Lower lobe of right lung (tissue), 2 donors: ENCODE data around the gene FAM120B. TPM values are rescaled to one million over a fixed set of nuclear protein-coding genes. Genes with fewer than 3 reads are reported as not detected.

Experiments
- ATAC-seq, 2 donors: fragments of 200-7000 bp; cut with Tn5 transposase; one replicate each; pipeline ENCODE4 v1.9.1; 2020 to 2022; ENCODE audit warnings: mild to moderate bottlenecking in 2 of 2, moderate library complexity in 2 of 2
- DNase-seq: peaks from one replicate; pipeline ENCODE4 v3.0.0-alpha.2; 2020
- H3K27ac ChIP-seq: fragments of 200-600 bp; one replicate; pipeline ENCODE4 v1.8.0; 2022
- H3K27me3 ChIP-seq: fragments of 200-600 bp; one replicate; pipeline ENCODE4 v1.8.0; 2022; ENCODE audit warnings: low read depth
- H3K36me3 ChIP-seq: fragments of 200-600 bp; one replicate; pipeline ENCODE4 v1.8.0; 2022; ENCODE audit warnings: mild to moderate bottlenecking
- H3K4me1 ChIP-seq: fragments of 200-600 bp; one replicate; pipeline ENCODE4 v1.8.0; 2022
- H3K4me3 ChIP-seq: fragments of 200-600 bp; one replicate; pipeline ENCODE4 v1.8.0; 2022; ENCODE audit warnings: mild to moderate bottlenecking
- H3K9me3 ChIP-seq: fragments of 200-600 bp; one replicate; pipeline ENCODE4 v1.8.0; 2022
- intact Hi-C: fragments of 100-400 bp; cut with DNase I; formaldehyde crosslinking; loops from one replicate; pipeline ENCODE4 v1.11.0; 2022
- total RNA-seq: library from RNA; stranded (reverse); fragmentation: NEBNext Ultra II Directional; extraction: Animal tissue kit (Norgen Biotek cat#: 25700); gene quantifications from one replicate; pipeline ENCODE4 v1.2.1, GENCODE V29; 2021
- TF ChIP-seq, protein P1 (sequence below): fragments of 200-600 bp; IDR thresholded peaks from one replicate; pipeline ENCODE4 v1.8.0; 2022; ENCODE audit warnings: antibody characterized with exemption, mild to moderate bottlenecking
- donor health status: DM: no; HTN: yes; CAD: no; lungs with severe emphysema.

The FAM120B gene
- total RNA-seq, 1 donor from 2014 or later: 29.0 TPM

DNA sequence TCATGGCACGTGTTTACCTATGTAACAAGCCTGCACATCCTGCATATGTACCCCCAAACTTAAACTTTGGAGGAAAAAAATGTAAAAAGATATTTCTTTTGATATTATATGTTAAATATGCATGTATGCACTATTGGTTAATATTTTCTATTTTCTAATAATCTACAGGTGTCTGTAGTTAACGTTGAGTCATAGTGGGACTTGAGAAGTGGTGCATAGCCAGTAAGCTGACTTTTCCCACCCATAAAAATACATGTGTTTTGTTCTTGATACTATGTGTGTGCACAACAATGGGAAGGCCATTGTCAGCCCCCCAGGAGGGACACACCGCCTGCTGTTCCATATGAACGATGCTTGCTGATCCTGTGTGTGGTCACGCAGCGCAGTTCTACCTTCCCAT is 49.1 kb downstream of the FAM120B start:
- ATAC-seq (no peak), DNase-seq (no peak)
- peaks cover 6% of the 10 kb centered on the region for H3K4me1 ChIP-seq
- H3K36me3 ChIP-seq: peaks cover 49% of the 10 kb centered on the region
- H3K4me3 ChIP-seq: no peak overlapping the region
- intact Hi-C loops: no loop called here
- H3K9me3 ChIP-seq: no peaks in the 10 kb centered on the region
- H3K27ac ChIP-seq: no peak overlapping the region
- H3K27me3 ChIP-seq: no peaks in the 10 kb centered on the region
- TF ChIP-seq, protein P1, sequence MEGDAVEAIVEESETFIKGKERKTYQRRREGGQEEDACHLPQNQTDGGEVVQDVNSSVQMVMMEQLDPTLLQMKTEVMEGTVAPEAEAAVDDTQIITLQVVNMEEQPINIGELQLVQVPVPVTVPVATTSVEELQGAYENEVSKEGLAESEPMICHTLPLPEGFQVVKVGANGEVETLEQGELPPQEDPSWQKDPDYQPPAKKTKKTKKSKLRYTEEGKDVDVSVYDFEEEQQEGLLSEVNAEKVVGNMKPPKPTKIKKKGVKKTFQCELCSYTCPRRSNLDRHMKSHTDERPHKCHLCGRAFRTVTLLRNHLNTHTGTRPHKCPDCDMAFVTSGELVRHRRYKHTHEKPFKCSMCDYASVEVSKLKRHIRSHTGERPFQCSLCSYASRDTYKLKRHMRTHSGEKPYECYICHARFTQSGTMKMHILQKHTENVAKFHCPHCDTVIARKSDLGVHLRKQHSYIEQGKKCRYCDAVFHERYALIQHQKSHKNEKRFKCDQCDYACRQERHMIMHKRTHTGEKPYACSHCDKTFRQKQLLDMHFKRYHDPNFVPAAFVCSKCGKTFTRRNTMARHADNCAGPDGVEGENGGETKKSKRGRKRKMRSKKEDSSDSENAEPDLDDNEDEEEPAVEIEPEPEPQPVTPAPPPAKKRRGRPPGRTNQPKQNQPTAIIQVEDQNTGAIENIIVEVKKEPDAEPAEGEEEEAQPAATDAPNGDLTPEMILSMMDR: no peak

DNA sequence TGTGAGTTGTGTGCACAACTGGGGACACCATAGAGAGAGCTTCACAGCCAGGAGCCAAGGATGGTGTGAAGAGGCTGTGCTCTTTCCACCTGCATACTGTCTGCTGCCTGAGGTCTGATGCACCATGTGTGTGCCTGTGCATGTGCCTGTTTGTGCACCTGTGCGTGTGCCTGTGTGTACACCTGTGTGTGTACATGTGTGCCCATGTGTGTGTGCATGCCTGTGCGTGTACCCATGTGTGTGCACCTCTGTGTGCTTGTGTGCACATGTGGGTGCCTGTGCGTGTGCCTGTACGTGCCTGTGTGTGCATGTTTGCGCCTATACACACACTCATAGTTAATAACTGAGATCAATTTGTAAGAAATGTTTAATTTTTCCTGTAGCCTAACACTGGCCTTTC is 51.3 kb downstream of the FAM120B start:
- Histone ChIP-seq H3K9me3 (no peaks in the 10 kb centered on the region), H3K4me1 (peaks cover 6% of the 10 kb centered on the region), H3K27ac (no peak overlapping the region), H3K27me3 (no peaks in the 10 kb centered on the region), H3K36me3 (peaks cover 63% of the 10 kb centered on the region), H3K4me3 (no peak overlapping the region)
- ATAC-seq (peak; percentile 19 to 43), DNase-seq (no peak)
- intact Hi-C loops: no loop called here
- TF ChIP-seq, protein P1: no peak

DNA sequence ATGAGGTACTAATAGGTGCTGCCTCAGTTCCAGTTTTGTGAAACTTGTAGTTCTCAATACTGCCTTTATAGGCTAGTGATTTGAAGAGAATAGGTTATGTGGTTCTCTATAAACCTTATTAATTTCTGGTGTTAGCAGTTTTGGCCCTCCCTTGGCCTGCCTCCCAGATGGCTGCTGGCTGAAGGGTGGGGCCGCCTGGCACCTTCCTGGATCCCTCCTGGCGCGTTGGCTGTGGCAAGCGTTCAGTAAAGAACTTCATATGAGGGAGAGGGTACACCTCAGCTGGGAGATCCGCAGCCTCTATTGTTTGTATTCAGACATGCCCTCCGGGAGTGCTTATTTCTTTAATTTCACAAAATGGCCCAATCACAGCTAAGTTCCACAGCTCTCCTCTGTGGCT is 51.9 kb downstream of the FAM120B start:
- H3K36me3 ChIP-seq: peaks cover 70% of the 10 kb centered on the region
- H3K4me1 ChIP-seq: peaks cover 6% of the 10 kb centered on the region
- no peak overlapping the region for H3K27ac ChIP-seq
- DNase-seq (no peak), ATAC-seq (no peak)
- no peak overlapping the region for H3K4me3 ChIP-seq
- TF ChIP-seq, protein P1: no peak
- intact Hi-C loops: no loop called here
- H3K9me3 ChIP-seq: no peaks in the 10 kb centered on the region
- no peaks in the 10 kb centered on the region for H3K27me3 ChIP-seq

DNA sequence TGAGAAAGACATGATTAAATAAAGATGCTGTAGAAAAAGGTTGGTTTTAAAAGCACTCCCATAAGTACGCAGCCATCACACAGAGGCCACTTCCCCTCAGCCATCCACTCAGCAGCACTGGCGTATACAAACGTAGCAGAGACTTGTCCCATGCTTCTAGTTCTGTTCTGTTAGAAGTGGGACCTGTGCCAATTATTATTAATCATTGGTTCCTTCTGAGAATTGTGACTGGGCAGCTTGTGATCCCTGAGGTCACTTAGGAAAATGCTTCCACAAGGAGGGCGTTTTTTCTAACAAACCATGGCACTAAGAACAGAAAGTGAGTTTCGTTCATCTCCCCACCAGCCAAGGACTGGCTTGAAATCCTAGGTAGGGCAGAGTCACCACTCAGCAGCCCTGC is 53.9 kb downstream of the FAM120B start:
- peaks cover 88% of the 10 kb centered on the region for H3K36me3 ChIP-seq
- H3K4me3 ChIP-seq: no peak overlapping the region
- DNase-seq (no peak), ATAC-seq (no peak)
- TF ChIP-seq, protein P1: no peak
- H3K27ac ChIP-seq: no peak overlapping the region
- no peaks in the 10 kb centered on the region for H3K9me3 ChIP-seq
- intact Hi-C loops: no loop called here
- H3K27me3 ChIP-seq: no peaks in the 10 kb centered on the region
- peaks cover 6% of the 10 kb centered on the region for H3K4me1 ChIP-seq

DNA sequence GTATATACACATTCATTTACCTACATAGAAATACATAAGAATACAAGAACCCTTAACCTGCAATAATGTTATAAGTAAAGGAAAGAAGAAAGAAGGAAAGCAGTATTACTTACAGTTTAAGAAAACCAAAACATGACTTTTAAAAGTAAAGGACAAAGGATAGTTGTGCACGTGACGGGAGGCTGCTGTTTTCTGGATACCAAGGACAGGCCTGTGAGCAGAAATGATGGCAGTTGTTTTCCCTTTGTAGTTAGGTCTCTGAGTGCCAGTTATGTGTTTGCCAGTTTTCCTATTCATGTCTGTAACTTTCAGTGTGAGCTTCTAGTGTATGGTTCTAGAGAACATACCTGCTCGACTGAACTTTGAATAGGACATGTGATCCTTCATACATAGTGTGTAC is 54.8 kb downstream of the FAM120B start:
- Histone ChIP-seq H3K4me3 (no peak overlapping the region), H3K4me1 (peaks cover 6% of the 10 kb centered on the region), H3K36me3 (peaks cover 95% of the 10 kb centered on the region), H3K27ac (no peak overlapping the region), H3K9me3 (no peaks in the 10 kb centered on the region), H3K27me3 (no peaks in the 10 kb centered on the region)
- DNase-seq (no peak), ATAC-seq (no peak)
- TF ChIP-seq, protein P1: no peak
- intact Hi-C loops: no loop called here

DNA sequence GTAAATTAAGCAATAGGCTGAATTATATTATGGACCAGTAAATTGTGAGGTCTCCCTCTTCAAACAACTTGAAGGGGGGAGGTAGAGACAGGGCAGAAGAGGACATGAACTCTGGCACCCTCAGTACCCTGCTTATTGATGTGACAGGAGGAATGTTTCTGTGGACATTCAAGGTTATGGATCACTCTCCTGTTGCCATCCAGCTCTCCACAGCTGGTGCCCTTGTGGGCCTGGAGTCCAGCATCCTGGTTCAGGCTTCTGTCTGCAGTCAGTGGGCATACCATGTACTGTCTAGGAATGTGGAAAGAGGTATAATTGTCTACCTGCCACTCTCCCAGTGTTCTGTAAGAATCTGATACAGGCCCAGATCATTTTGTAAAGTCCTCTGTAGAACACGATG is 55.6 kb downstream of the FAM120B start:
- no peak for DNase-seq
- Histone ChIP-seq H3K9me3 (no peaks in the 10 kb centered on the region), H3K27me3 (no peaks in the 10 kb centered on the region), H3K36me3 (peaks cover 93% of the 10 kb centered on the region), H3K4me3 (no peak overlapping the region), H3K27ac (no peak overlapping the region), H3K4me1 (peaks cover 6% of the 10 kb centered on the region)
- TF ChIP-seq, protein P1: no peak
- ATAC-seq: no peak
- intact Hi-C loops: no loop called here
